Natural killer cell treated with Interleukin-12 subunit alpha and Interleukin-12 subunit beta and Interleukin-15 and Interleukin-18, amount 100 ng/mL, for 72 hours (primary cell): ENCODE measurements around the gene DCLK3. TPM values are rescaled to one million over a fixed set of nuclear protein-coding genes. Genes with fewer than 3 reads are reported as not detected.

Experiments
- ATAC-seq, 2 donors: fragments of 150-1000 bp; cut with Tn5 transposase in 1 of 2; sonication (Bioruptor Pico), chemical (Tn5 transposase) in 1 of 2; 2 replicates each; pipeline ENCODE4 v1.10.0; 2021
- DNase-seq: peaks from one replicate; pipeline ENCODE4 v3.0.0; 2022; ENCODE audit warnings: low spot score
- H3K27ac Mint-ChIP-seq, 2 donors: 1 replicate in 1 of 2; 2 replicates in 1 of 2; pipeline ENCODE4 v1.8.0; 2022; ENCODE audit warnings: mixed read lengths in 2 of 2, mild to moderate bottlenecking in 1 of 2, moderate library complexity in 1 of 2
- H3K27me3 Mint-ChIP-seq, 2 donors: 1 replicate in 1 of 2; 2 replicates in 1 of 2; pipeline ENCODE4 v1.8.0; 2022; ENCODE audit warnings: mixed read lengths in 2 of 2
- H3K36me3 Mint-ChIP-seq: one replicate; pipeline ENCODE4 v1.8.0; 2022; ENCODE audit warnings: mixed read lengths
- H3K4me1 Mint-ChIP-seq, 2 donors: 1 replicate in 1 of 2; 2 replicates in 1 of 2; pipeline ENCODE4 v1.8.0; 2022; ENCODE audit warnings: low read depth in 2 of 2, mixed read lengths in 2 of 2, mild to moderate bottlenecking in 1 of 2
- H3K4me3 Mint-ChIP-seq: one replicate; pipeline ENCODE4 v1.8.0; 2022; ENCODE audit warnings: mixed read lengths
- H3K9me3 Mint-ChIP-seq: 2 replicates; pipeline ENCODE4 v1.8.0; 2022; ENCODE audit warnings: mixed read lengths
- total RNA-seq, 2 donors: library from RNA; stranded (reverse); gene quantifications; one replicate each; pipeline ENCODE4 v1.2.3, GENCODE V29; 2022

The DCLK3 gene
- total RNA-seq, 2 donors from 2014 or later = not detected

- Mint-ChIP-seq H3K9me3 (no peaks in the 10 kb centered on the region), H3K4me1 (no peaks in the 10 kb centered on the region), H3K27ac (no peak overlapping the region), H3K4me3 (no peak overlapping the region), H3K27me3 (peaks cover 11 to 23% of the 10 kb centered on the region in 2 donors), H3K36me3 (no peaks in the 10 kb centered on the region)
- no peak for DNase-seq
- ATAC-seq = peak; percentile 27 to 48
Observed at GRCh38 chr3:36786921-36787890, 22.9 kb upstream of the DCLK3 start.

- H3K4me1 Mint-ChIP-seq = no peaks in the 10 kb centered on the region
- ATAC-seq (no peak), DNase-seq (no peak)
- no peak overlapping the region for H3K4me3 Mint-ChIP-seq
- H3K27ac Mint-ChIP-seq = no peak overlapping the region
- peaks cover 5 to 15% of the 10 kb centered on the region in 2 donors for H3K27me3 Mint-ChIP-seq
- H3K9me3 Mint-ChIP-seq = no peaks in the 10 kb centered on the region
- no peaks in the 10 kb centered on the region for H3K36me3 Mint-ChIP-seq
Observed at GRCh38 chr3:36784138-36784635, 19.8 kb upstream of the DCLK3 start.

GRCh38 chr3:36777424-36778218, 13.3 kb upstream of the DCLK3 start:
- Mint-ChIP-seq H3K27me3 (peaks cover 13 to 21% of the 10 kb centered on the region in 2 donors), H3K27ac (no peak overlapping the region), H3K4me3 (no peak overlapping the region), H3K4me1 (no peaks in the 10 kb centered on the region), H3K36me3 (no peaks in the 10 kb centered on the region), H3K9me3 (no peaks in the 10 kb centered on the region)
- ATAC-seq (peak in 1 of 2 donors; percentile 54), DNase-seq (no peak)

GRCh38 chr3:36776436-36776835, 12.1 kb upstream of the DCLK3 start:
- Mint-ChIP-seq H3K27me3 (peaks cover 14 to 21% of the 10 kb centered on the region in 2 donors), H3K9me3 (no peaks in the 10 kb centered on the region), H3K27ac (no peak overlapping the region), H3K36me3 (no peaks in the 10 kb centered on the region), H3K4me3 (no peak overlapping the region), H3K4me1 (no peaks in the 10 kb centered on the region)
- DNase-seq = no peak
- no peak for ATAC-seq

GRCh38 chr3:36774052-36774451, 9.7 kb upstream of the DCLK3 start:
- Mint-ChIP-seq H3K36me3 (no peaks in the 10 kb centered on the region), H3K4me1 (no peaks in the 10 kb centered on the region), H3K4me3 (no peak overlapping the region), H3K27ac (no peak overlapping the region), H3K9me3 (no peaks in the 10 kb centered on the region), H3K27me3 (peaks cover 25 to 38% of the 10 kb centered on the region in 2 donors)
- no peak for ATAC-seq
- no peak for DNase-seq

GRCh38 chr3:36771931-36772330, 7.6 kb upstream of the DCLK3 start:
- Mint-ChIP-seq H3K4me1 (no peaks in the 10 kb centered on the region), H3K9me3 (no peaks in the 10 kb centered on the region), H3K27ac (no peak overlapping the region), H3K36me3 (no peaks in the 10 kb centered on the region), H3K27me3 (peaks cover 39 to 59% of the 10 kb centered on the region in 2 donors), H3K4me3 (no peak overlapping the region)
- no peak for DNase-seq
- no peak for ATAC-seq

- Mint-ChIP-seq H3K27me3 (peaks cover 41 to 75% of the 10 kb centered on the region in 2 donors), H3K4me1 (peaks cover 0 to 1% of the 10 kb centered on the region in 2 donors), H3K36me3 (peaks cover 2% of the 10 kb centered on the region), H3K9me3 (no peaks in the 10 kb centered on the region), H3K27ac (no peak overlapping the region), H3K4me3 (no peak overlapping the region)
- no peak for ATAC-seq
- DNase-seq = no peak
Observed at GRCh38 chr3:36769926-36770325, 5.6 kb upstream of the DCLK3 start.

GRCh38 chr3:36765104-36765503, 751 bp upstream of the DCLK3 start:
- H3K36me3 Mint-ChIP-seq = peaks cover 5% of the 10 kb centered on the region
- ATAC-seq (no peak), DNase-seq (no peak)
- no peaks in the 10 kb centered on the region for H3K9me3 Mint-ChIP-seq
- no peak overlapping the region for H3K27ac Mint-ChIP-seq
- peak overlapping the region; percentile 38 for H3K4me3 Mint-ChIP-seq
- H3K27me3 Mint-ChIP-seq = peaks cover 49 to 88% of the 10 kb centered on the region in 2 donors
- peaks cover 4 to 5% of the 10 kb centered on the region in 2 donors for H3K4me1 Mint-ChIP-seq

GRCh38 chr3:36764704-36765038, 318 bp upstream of the DCLK3 start:
- peaks cover 5% of the 10 kb centered on the region for H3K36me3 Mint-ChIP-seq
- peak; percentile 17 to 24 for ATAC-seq
- no peak overlapping the region for H3K27ac Mint-ChIP-seq
- H3K27me3 Mint-ChIP-seq = peaks cover 52 to 88% of the 10 kb centered on the region in 2 donors
- H3K4me1 Mint-ChIP-seq = peaks cover 4 to 5% of the 10 kb centered on the region in 2 donors
- H3K9me3 Mint-ChIP-seq = no peaks in the 10 kb centered on the region
- no peak for DNase-seq
- peak overlapping the region; percentile 38 for H3K4me3 Mint-ChIP-seq

GRCh38 chr3:36762918-36763849, 1.2 kb downstream of the DCLK3 start:
- peaks cover 4 to 5% of the 10 kb centered on the region in 2 donors for H3K4me1 Mint-ChIP-seq
- no peak for ATAC-seq
- DNase-seq = no peak
- no peak overlapping the region for H3K27ac Mint-ChIP-seq
- no peaks in the 10 kb centered on the region for H3K9me3 Mint-ChIP-seq
- H3K36me3 Mint-ChIP-seq = peaks cover 5% of the 10 kb centered on the region
- peak overlapping the region; percentile 11 for H3K4me3 Mint-ChIP-seq
- H3K27me3 Mint-ChIP-seq = peaks cover 50 to 80% of the 10 kb centered on the region in 2 donors

GRCh38 chr3:36761779-36762178, 2.6 kb downstream of the DCLK3 start:
- Mint-ChIP-seq H3K9me3 (no peaks in the 10 kb centered on the region), H3K27me3 (peaks cover 43 to 79% of the 10 kb centered on the region in 2 donors), H3K4me3 (no peak overlapping the region), H3K4me1 (peaks cover 4 to 11% of the 10 kb centered on the region in 2 donors), H3K27ac (no peak overlapping the region), H3K36me3 (peaks cover 5% of the 10 kb centered on the region)
- ATAC-seq (no peak), DNase-seq (no peak)

GRCh38 chr3:36756269-36756668, 8.1 kb downstream of the DCLK3 start:
- DNase-seq (no peak), ATAC-seq (peak in 1 of 2 donors; percentile 45)
- no peaks in the 10 kb centered on the region for H3K9me3 Mint-ChIP-seq
- no peak overlapping the region for H3K4me3 Mint-ChIP-seq
- no peak overlapping the region for H3K27ac Mint-ChIP-seq
- H3K4me1 Mint-ChIP-seq = peaks cover 0 to 6% of the 10 kb centered on the region in 2 donors
- H3K36me3 Mint-ChIP-seq = no peaks in the 10 kb centered on the region
- peaks cover 25 to 49% of the 10 kb centered on the region in 2 donors for H3K27me3 Mint-ChIP-seq

- no peaks in the 10 kb centered on the region for H3K36me3 Mint-ChIP-seq
- DNase-seq (no peak), ATAC-seq (peak in 1 of 2 donors; percentile 28)
- no peak overlapping the region for H3K4me3 Mint-ChIP-seq
- H3K27me3 Mint-ChIP-seq = peaks cover 17 to 27% of the 10 kb centered on the region in 2 donors
- H3K27ac Mint-ChIP-seq = no peak overlapping the region
- H3K9me3 Mint-ChIP-seq = no peaks in the 10 kb centered on the region
- no peaks in the 10 kb centered on the region for H3K4me1 Mint-ChIP-seq
Observed at GRCh38 chr3:36751326-36751725, 13.0 kb downstream of the DCLK3 start.
